Right atrium auricular region (tissue), 2 donors: ENCODE data around the gene NRXN3. TPM values are rescaled to one million over a fixed set of nuclear protein-coding genes. Genes with fewer than 3 reads are reported as not detected.

Experiments used
- DNase-seq: peaks from one replicate; pipeline ENCODE4 v3.0.0-alpha.2; 2019; ENCODE audit warnings: low spot score
- H3K27ac ChIP-seq, 2 donors: fragments of 200-600 bp; sonication (generic); 1 replicate in 1 of 2; 2 replicates in 1 of 2; pipeline ENCODE4 v1.5.1; 2016 to 2019
- H3K27me3 ChIP-seq, 2 donors: fragments of 200-600 bp; sonication (generic); one replicate each; pipeline versions ENCODE4 v1.5.1 to v1.6.0; 2017 to 2019
- H3K36me3 ChIP-seq: fragments of 200-600 bp; sonication (generic); one replicate; pipeline ENCODE4 v1.5.1; 2016
- H3K4me1 ChIP-seq, 2 donors: fragments of 200-600 bp; sonication (generic); one replicate each; pipeline versions ENCODE4 v1.5.1 to v1.6.0; 2017 to 2019
- H3K4me3 ChIP-seq, 2 donors: fragments of 200-600 bp; sonication (generic); 1 replicate in 1 of 2; 2 replicates in 1 of 2; pipeline ENCODE4 v1.5.1; 2017 to 2019; ENCODE audit warnings: mild to moderate bottlenecking in 1 of 2, moderate library complexity in 1 of 2
- H3K9me3 ChIP-seq, 2 donors: fragments of 200-600 bp; sonication (generic); one replicate each; pipeline ENCODE4 v1.5.1; 2019
- total RNA-seq, 2 donors: library from RNA; depleted of rRNA; stranded (reverse); fragments of >200 nt; gene quantifications; one replicate each; pipeline ENCODE4 v1.1.0, GENCODE V29; 2016
- TF ChIP-seq, protein P1 (sequence below), 2 donors: fragments of 200-600 bp; sonication (generic); IDR thresholded peaks; one replicate each; pipeline ENCODE4 v1.5.1; 2019; ENCODE audit warnings: antibody characterized with exemption in 2 of 2

Gene NRXN3
- total RNA-seq, 2 donors from 2014 or later = 2.0 to 2.3 TPM

DNA sequence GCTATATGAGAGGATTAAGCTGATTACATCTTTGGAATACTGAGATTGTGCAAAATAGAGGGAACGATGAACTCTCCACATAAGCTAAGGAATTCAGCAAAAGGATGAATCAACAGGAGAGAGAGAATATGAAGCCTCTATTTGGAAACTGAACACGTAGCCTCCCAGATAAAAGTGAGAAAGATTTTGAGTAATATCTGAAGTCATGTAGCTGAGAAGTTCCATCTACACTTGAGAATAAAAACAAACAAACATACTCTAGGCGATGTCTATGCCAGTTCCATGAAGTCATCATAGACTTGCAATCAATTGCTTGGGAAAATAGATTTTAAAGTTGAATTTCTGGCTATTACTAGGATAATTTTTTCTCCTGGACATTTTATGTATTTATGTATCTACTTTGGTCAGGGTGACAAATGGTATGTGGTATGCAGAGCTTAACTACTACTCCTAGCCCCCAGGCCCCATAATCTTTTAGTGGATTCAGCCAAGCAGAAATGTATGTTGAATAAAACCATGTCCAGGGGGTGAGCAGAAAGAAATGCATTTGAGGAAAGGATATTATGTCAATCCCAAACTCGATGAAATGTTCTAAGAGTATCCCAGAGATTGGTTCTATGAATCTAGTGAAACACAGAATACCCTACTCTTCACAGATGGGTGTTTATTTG lies 1413.7 kb downstream of the NRXN3 start:
- no peak overlapping the region for H3K27ac ChIP-seq
- H3K36me3 ChIP-seq = no peaks in the 10 kb centered on the region
- TF ChIP-seq, protein P1, sequence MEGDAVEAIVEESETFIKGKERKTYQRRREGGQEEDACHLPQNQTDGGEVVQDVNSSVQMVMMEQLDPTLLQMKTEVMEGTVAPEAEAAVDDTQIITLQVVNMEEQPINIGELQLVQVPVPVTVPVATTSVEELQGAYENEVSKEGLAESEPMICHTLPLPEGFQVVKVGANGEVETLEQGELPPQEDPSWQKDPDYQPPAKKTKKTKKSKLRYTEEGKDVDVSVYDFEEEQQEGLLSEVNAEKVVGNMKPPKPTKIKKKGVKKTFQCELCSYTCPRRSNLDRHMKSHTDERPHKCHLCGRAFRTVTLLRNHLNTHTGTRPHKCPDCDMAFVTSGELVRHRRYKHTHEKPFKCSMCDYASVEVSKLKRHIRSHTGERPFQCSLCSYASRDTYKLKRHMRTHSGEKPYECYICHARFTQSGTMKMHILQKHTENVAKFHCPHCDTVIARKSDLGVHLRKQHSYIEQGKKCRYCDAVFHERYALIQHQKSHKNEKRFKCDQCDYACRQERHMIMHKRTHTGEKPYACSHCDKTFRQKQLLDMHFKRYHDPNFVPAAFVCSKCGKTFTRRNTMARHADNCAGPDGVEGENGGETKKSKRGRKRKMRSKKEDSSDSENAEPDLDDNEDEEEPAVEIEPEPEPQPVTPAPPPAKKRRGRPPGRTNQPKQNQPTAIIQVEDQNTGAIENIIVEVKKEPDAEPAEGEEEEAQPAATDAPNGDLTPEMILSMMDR (IDR thresholded peaks at IDR 0.05) = no peak
- H3K4me3 ChIP-seq = no peak overlapping the region
- no peak for DNase-seq
- H3K9me3 ChIP-seq = no peaks in the 10 kb centered on the region
- no peaks in the 10 kb centered on the region for H3K27me3 ChIP-seq
- peaks cover 0 to 6% of the 10 kb centered on the region in 2 donors for H3K4me1 ChIP-seq

DNA sequence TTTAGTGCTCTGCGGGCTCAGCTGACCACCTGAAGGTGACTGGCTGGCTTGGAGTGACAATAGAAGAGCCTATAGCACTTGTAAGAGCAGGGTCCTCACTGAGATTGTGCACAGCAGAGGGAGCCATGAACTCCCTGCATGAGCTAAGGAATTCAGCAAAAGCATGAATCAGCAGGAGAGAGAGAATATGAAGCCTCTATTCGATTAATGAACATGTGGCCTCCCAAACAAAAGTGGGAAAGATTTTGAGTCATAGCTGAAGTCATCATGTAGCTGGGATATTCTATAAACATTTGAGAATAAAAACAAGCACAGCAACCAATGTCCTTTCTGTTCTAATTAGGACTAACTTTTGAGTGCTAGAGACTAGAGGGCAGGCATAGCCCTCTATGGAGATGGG lies 1414.5 kb downstream of the NRXN3 start:
- no peak overlapping the region for H3K4me3 ChIP-seq
- DNase-seq = no peak
- H3K9me3 ChIP-seq = no peaks in the 10 kb centered on the region
- TF ChIP-seq, protein P1 (IDR thresholded peaks at IDR 0.05) = no peak
- peaks cover 0 to 6% of the 10 kb centered on the region in 2 donors for H3K4me1 ChIP-seq
- no peaks in the 10 kb centered on the region for H3K36me3 ChIP-seq
- no peak overlapping the region for H3K27ac ChIP-seq
- no peaks in the 10 kb centered on the region for H3K27me3 ChIP-seq

DNA sequence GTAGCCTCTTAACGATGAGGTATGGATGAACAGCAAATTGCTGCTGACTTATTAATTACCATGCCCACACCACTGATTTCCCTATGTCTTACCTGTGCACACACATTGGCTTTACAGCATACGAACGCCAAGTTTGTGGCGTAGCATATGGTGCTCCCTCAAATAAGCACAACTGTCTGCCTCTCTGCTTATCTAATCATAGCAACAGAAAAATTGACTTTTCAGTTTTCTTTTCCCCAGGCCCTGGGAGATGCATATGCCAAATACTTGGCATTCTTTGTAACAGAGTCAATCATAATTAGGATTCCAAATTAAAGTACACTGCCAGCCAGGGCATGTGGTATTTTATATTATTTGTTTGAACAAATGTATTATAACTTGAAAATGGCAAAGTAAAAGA lies 1415.7 kb downstream of the NRXN3 start:
- H3K4me3 ChIP-seq = no peak overlapping the region
- peaks cover 0 to 6% of the 10 kb centered on the region in 2 donors for H3K4me1 ChIP-seq
- H3K27ac ChIP-seq = no peak overlapping the region
- H3K9me3 ChIP-seq = no peaks in the 10 kb centered on the region
- DNase-seq = no peak
- TF ChIP-seq, protein P1 (IDR thresholded peaks at IDR 0.05) = no peak
- H3K27me3 ChIP-seq = no peaks in the 10 kb centered on the region
- no peaks in the 10 kb centered on the region for H3K36me3 ChIP-seq

DNA sequence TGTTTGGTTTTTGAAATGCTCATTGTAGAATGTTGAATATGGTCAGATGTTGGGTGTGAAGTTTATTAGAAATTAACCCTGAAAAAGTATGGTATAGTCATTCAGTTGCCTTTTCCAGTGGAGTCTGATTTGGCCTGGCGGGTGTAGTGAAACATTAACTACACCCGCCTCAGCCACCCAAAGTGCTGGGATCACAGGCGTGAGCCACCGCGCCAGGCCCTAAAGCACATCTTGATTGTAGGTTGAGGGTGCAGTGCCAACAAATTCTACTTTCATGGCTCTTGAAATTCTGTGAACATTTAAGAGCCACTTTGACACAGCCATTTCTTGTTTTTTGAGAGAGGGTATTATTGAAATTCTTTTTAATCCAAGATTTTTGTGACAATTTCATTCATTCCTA lies 1416.2 kb downstream of the NRXN3 start:
- no peak overlapping the region for H3K4me3 ChIP-seq
- DNase-seq = no peak
- TF ChIP-seq, protein P1 (IDR thresholded peaks at IDR 0.05) = no peak
- H3K4me1 ChIP-seq = peaks cover 0 to 6% of the 10 kb centered on the region in 2 donors
- no peaks in the 10 kb centered on the region for H3K36me3 ChIP-seq
- H3K9me3 ChIP-seq = no peaks in the 10 kb centered on the region
- no peaks in the 10 kb centered on the region for H3K27me3 ChIP-seq
- H3K27ac ChIP-seq = no peak overlapping the region

DNA sequence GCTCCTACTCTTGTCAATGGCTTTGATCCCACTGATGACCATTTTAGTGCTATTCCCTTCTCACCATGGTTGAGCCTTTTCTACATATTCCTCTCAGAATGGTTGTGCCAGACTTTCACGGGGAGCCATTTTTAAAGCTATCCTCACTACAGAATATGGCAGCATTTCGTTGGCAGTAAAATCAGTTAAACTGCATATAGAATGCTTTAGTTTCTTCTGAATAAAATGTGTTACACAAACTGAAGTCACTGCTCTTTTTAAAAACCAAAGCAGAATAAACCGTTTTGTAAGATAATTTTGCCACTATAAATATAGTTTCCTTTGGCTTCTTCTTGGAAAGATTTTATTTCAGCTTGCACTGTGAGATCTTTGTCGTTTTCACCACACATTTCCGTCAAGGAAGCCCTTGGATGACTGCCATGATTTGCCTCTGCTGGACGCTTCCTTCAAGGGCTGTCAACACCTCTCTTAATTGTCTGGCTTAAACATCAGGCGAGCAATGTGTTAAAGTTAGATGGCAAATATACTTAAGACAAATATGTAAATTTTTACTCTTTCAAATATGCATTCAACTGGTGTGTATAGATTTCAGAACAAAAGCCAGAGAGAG lies 1416.9 kb downstream of the NRXN3 start:
- Histone ChIP-seq H3K36me3 (no peaks in the 10 kb centered on the region), H3K4me3 (no peak overlapping the region), H3K9me3 (no peaks in the 10 kb centered on the region), H3K4me1 (peaks cover 0 to 6% of the 10 kb centered on the region in 2 donors), H3K27ac (no peak overlapping the region), H3K27me3 (no peaks in the 10 kb centered on the region)
- DNase-seq = no peak
- TF ChIP-seq, protein P1 (IDR thresholded peaks at IDR 0.05) = no peak
